A549 (cell line): Measurements from ENCODE around the gene TRAM2.

ENCODE experiments used
- CEBPB ChIP-seq, 2 experiments: fragments of >200 bp in 1 of 2; sonication (Bioruptor Twin) in 1 of 2; formaldehyde crosslinking in 1 of 2; IDR thresholded peaks; 2 replicates each; pipeline ENCODE4 v1.6.1; 2012 to 2016
- CTCF ChIP-seq: fragments of >200 bp; sonication (Bioruptor Twin); formaldehyde crosslinking; IDR thresholded peaks from 3 replicates; pipeline ENCODE4 v1.5.1; 2016
- EP300 ChIP-seq, 2 experiments: fragments of >200 bp; sonication (Bioruptor Twin); formaldehyde crosslinking; IDR thresholded peaks; 2 replicates in 1 of 2; 3 replicates in 1 of 2; pipeline ENCODE4 v1.6.1; 2016 to 2017
- NPAS2 ChIP-seq: fragments of 250-450 bp; sonication (Bioruptor Pico); IDR thresholded peaks from 2 replicates; pipeline ENCODE4 v1.8.0; 2022; ENCODE audit warnings: mild to moderate bottlenecking, moderate library complexity, borderline replicate concordance

DNA sequence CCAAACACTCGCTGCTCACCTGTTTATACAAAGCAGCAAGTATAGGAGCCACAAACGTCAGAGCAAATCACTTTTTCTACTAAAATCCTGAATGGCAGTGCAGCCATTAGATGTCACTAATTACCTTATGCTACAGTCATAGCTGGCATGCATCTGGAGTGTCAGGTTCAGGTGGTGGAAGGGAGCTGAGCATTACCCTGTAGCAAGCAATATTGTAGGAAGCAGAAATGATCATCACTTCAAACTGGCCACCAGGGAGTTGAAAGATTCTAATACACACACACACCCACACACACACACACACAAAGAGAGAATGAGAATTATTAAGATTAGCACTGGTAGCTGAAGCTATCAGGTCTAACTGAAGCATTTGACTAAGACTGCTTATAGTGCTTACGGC lies 80.9 kb downstream of the TRAM2 start:
- TF ChIP-seq CTCF (no peak), CEBPB (IDR thresholded peaks at IDR 0.05) (no peak), EP300 (IDR thresholded peaks at IDR 0.05) (no peak), NPAS2 (CRISPR knock-in tag) (no peak)
